H4 (cell line): ENCODE data around the gene CARF. TPM values are rescaled to one million over a fixed set of nuclear protein-coding genes. Genes with fewer than 3 reads are reported as not detected.
"Not testable (repeated sequence)": the region's sequence is repeated elsewhere in the genome, so short reads cannot be mapped to it uniquely, and the experiment has no call there.

Experiments
- DNase-seq: peaks from one replicate; pipeline ENCODE4 v3.0.0-alpha.2; 2015; ENCODE audit warnings: low spot score
- total RNA-seq: library from RNA; depleted of rRNA; stranded (reverse); fragments of >200 nt; shearing (Covaris generic); gene quantifications from 2 replicates; pipeline ENCODE4 v1.2.3, GENCODE V29; 2014; rRNA removed

CARF gene, protein sequence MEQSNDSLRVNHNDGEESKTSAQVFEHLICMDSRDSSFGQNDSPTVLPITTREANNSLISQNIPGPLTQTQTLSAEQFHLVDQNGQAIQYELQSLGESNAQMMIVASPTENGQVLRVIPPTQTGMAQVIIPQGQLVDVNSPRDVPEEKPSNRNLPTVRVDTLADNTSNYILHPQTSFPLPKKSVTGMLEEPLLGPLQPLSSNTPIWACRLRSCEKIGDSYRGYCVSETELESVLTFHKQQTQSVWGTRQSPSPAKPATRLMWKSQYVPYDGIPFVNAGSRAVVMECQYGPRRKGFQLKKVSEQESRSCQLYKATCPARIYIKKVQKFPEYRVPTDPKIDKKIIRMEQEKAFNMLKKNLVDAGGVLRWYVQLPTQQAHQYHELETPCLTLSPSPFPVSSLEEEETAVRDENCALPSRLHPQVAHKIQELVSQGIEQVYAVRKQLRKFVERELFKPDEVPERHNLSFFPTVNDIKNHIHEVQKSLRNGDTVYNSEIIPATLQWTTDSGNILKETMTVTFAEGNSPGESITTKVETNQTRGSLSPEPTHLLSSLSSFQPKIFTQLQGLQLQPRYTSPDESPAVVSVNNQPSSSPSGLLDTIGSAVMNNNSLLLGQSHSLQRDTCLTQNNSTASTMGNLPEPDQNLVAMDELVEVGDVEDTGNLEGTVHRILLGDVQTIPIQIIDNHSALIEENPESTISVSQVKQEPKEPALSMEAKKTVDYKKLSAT
- total RNA-seq: 3.9 and 5.0 TPM in 2 replicates

DNA sequence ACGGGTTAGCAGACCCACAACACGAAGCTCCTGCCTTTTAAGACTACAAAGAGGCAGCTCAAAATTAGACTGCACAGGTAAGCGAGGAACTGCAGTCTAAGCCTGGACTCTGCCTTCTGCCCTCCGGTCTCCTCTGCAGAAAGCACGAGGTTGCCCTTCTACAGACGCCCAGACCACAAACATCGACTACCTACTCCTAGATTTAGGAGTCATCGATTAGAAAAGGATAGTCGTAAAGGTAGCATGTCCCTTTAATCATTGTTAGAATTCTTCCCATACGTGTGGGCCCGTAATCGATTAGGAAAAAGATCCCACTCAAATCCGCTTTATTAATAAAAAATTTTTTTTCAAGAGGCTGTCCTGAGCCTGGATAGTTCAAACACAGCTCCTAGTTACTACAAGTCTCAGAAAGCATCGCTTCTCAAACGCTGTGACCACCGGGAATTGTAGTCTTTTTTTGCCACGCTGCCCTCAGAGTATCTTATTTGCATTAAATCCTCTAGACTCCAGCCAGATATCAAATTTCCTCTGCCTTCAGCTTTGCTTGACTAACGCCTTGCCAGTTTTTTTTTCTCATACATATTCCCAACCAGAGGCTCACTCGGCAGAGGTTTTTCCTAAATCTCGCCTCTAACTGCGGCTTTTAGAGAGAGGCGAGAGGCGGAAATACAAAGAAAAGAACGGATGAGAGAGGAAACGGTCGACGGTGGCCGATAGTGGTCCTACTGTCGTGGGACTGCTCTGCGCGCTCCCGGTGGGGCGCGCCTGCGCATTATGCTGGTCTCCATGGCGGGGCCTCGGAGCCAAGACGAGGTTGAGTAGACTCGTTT is at the start of gene CARF, which contains the start of gene WDR12:
Gene CARF, plus strand, starts transcription at position 764 of the 830 bp plus-strand sequence. CDS start 29,628 bp downstream, outside the sequence.
Gene WDR12, minus strand, starts transcription at position 162 of the 830 bp plus-strand sequence. CDS start 197 bp downstream, outside the sequence.
- peak; percentile 90 for DNase-seq

DNA sequence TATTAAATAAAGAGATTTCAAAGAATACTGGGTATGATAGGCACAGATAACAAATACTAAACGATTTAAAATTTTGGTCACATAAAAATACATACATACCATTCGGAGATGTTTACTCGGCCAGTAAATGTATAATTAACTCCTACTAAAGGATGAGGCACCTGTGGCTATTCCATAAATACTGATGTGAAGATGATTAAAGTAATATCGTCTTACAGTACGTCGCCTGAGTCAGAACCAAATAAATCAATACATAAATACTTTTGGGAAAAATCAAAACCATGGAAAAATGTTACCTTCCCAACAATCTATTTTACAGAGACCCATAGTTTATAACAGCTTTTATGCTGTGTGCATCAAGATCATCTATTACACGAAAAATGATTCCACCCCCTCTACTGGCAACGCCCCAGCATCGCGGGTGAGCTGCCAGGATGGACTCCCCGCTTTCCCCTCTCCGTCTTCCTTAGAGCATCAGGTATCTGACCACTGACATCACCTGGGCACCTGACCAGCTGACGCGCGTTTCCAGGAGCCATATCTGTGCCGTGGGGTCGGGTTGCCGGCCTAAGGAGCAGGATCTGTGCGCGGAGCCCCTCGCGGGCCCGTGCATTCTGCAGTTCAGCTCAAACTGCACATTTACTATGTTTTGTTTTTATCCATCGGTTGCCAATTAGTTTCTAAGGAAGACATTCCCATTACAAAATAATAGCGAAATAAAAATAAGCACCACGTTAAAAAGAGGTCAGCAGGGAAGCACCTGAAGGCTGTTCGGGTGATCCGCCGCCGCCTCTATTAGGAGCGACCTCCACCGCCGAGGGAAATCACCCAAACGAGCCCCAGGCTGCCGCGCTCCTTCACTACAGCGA is 41.4 kb upstream of the CARF start:
- peak; percentile 64 for DNase-seq

DNA sequence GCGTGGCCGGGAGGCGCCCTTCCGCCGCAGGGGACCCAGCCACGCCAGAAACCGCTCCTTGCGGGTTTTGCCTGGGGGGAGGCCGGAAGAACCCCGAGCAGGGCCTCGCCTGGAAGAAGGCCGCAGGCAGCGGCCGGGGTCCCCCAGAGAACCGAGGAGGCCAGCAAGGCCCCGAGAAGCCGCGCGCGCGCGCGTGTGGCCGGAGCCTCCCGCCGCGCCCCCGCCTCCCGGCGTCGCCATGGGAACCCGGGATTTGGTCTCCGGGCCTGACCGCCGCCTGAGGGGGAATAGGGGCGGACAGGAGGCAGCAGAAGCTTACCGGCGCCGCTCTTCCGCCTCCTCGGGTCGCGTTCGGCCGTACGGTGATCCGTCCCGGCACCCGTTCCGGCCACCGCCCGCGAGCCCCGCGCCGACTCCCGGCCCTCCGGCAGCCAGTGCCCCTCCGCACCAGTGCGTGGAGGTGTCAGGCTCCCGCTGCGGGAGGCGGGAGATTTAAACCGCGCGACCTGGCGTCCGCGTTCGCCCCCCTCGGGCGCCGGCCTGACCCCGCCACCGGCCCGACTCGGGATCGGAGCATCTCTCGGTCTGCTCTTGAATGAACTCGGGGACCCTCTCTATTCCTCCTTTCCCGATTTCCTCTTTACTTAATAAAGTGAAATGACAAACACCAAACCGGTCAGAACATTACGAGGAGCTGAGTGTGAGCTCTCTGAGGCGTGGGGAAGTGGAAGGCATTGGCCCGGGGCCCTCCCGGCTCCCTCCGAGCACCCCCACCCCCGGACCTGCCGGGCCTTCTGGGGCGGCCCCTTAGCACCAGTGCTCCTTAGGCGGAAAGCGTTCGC is 40.6 kb upstream of the CARF start, which contains the start of gene ICA1L:
Gene ICA1L, minus strand, starts transcription at position 467 of the 842 bp plus-strand sequence. CDS start 42,757 bp downstream, outside the sequence.
- peak; percentile 24 for DNase-seq

DNA sequence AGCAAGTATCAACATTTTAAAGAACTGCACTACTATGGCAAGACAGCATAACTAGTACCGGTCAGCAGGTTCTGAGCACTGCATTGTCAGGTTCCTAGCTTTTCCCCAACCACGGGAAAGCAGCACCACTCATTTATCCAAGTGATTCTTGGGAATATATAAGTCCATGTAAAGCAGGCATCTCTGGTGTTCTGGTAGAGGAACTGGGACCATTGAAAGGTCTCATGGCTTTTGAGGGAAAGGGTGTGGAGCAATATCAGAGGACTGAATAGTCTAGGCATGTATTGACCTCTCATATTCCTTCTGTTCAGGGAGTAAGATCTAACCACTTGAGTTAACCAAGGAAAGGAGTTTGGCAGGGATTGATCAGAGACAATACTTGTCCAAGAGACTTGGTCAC is 34.4 kb upstream of the CARF start:
- DNase-seq: no peak

DNA sequence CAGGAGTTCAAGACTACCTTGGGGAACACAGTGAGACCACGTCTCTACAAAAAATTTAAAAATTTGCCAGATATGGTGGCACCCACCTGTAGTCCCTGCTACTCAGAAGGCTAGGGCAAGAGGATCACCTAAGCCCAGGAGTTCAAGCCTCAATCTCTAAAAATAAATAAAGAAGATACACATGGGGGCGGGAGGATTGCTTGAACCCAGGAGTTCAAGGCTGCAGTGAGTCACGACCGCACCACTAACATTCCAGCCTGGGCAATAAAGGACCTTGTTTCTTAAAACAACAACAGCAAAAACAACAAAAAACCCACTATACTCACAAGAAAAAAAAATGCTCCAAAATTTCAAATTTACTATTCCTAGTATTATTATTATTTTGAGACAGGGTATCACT is 30.5 kb upstream of the CARF start:
- no peak for DNase-seq

DNA sequence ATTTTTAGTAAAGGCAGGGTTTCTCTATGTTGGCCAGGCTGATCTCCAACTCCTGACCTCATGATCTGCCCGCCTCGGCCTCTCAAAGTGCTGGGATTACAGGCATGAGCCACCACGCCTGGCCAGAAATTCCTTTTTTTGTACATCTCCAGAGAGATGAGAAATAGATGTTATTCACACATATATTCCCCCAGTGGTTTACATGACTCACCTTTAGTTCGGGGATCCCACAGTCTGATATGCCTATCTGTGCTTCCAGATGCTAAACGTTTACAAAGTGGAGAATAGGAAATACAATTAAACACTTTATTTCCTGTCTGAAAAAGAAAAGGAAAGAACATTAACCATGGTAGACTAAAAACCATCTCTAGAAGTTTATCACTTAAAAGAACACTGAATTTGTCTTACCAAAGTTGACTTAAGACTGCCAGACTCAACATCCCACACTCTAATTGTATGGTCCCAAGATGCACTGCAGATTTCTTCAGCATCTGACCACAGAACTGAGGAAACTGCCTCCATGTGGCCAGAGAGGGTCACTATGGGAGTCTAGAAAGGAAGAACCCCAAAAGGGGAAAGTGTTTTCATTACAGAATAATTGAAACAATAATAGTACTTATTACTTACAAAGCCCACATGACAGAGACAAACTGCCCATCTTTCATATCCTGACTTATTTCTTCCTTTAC is 27.9 kb upstream of the CARF start:
- no peak for DNase-seq

DNA sequence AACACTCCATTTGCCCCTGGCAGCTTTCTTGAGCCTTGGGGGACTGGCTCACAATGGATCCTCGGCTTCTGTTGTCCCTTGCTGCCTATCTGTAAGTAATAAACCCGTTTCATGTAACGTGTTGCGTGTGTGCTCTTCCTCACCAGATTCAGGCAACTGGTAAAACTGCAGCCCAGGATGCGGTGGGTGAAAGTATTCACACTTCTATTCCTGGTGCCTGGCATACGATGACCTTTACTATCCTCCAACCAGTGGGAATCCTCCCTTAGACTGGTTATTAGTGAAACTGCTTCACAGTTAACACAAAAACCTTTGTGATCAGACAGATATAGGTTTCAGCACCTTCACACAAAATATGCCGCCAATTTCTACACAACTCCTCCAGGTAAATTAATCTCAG is 26.9 kb upstream of the CARF start:
- DNase-seq: no peak

DNA sequence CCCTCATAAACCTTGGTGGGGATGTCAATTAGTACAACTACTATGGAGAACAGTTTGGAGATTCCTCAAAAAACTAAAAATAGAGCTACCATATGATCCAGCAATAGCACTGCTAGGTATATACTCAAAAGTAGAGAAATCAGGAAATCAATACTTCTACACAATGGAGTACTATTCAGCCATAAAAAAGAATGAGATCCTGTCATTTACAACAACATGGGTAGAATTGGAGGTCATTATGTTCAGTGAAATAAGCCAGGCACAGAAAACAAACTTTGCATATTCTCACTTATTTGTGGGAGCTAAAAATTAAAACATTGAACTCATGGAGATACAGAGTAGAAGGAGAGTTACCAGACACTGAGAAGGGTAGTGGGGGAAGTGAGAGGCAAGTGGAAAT is 6.6 kb upstream of the CARF start:
- not testable (repeated sequence) for DNase-seq

DNA sequence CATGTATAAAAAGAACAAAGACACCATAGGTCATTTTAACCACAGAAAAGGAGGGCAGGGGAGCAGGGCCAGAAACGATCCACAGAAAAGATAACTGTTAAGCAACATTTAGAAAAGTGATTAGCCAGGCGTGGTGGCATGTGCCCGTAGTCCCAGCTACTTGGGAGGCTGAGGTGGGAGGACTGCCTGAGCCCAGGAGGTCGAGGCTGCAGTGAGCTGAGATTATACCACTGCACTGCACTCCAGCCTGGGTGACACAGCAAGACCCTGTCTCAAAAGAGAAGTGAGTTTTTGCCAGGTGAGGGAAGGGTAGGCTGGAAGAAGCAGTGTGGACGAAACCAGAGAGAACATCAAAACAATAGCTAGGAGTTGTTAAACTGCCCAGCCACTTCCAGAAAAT is 3.9 kb upstream of the CARF start:
- no peak for DNase-seq

DNA sequence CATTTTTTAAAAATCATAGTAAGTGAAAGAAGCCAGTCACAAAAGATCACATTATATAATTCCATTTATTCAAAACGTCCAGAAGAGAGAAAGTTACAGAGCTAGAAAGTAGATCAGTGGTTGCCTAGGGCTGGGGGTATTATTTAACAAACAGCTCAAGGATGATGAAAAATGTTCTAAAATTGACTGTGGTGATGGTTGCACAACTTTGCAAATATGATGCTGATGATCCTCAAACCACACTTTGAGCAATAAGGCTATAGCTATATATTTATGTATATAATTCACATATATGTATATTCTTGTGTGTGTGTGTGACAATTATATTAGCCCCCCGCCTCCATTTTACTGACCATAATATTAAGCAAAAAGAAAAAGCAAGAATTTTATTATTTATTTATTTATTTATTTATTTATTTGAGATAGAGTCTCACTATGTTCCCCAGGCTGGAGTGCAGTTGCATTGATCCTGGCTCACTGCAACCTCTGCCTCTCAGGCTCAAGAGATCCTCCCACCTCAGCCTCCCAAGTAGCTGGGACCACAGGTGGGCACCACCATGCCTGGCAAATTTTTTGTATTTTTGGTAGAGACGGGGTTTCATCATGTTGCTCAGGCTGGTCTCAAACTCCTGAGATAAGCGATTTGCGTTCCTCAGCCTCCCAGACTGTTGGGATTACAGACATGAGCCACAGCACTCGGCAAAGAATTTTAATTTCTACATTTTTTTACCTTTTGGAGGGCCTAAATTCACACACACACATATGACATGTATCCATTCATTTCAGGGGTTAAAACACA is 2.5 kb upstream of the CARF start:
- no peak for DNase-seq

DNA sequence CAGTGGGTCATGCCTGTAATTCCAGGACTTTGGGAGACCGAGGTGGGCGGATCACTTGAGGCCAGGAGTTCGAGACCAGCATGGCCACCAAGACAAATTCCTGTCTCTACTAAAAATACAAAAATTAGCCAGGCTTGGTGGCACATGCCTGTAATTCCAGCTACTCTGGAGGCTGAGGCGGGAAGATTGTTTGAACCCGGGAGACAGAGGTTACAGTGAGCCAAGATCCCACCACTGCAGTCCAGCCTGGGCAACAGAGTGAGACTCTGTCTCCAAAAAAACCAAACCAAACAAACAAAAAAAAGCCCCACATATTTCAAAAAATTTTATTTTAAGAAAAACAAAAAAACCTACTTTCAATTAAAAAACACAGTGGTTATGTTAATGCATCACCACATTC is 1.8 kb upstream of the CARF start:
- not testable (repeated sequence) for DNase-seq

DNA sequence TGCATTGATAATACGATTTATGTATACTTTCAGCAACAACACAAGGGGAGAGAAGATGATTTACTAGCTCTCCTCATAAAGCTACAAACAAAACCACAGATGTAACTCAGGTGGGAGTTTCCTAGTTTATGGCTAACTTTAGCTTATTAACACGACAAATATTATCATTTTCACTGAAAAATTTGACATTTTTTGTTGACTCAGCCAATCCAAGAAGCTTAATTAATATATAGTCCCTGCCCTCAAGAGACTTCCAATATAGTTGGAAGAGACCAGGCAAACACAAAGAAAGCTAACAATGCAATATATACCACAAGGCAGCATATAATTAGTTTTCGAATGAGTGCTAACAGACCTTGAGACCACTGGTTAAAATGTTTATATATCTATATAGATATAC is 1.4 kb upstream of the CARF start:
- DNase-seq: no peak

DNA sequence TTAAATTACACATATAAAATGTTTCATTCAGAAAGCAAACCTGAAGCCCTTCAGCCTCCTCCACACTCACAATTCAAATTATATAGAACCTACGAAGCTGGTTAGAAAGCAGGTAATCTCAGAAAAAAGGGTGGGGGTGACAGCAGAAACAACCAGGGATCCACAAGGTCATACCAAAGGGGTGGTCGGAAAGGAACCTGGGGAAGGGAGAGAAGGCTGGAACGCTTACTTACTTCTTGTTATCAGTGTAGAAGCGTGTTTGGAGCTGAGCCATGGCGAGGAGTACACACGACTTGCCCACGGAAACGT is 918 bp upstream of the CARF start:
- no peak for DNase-seq

DNA sequence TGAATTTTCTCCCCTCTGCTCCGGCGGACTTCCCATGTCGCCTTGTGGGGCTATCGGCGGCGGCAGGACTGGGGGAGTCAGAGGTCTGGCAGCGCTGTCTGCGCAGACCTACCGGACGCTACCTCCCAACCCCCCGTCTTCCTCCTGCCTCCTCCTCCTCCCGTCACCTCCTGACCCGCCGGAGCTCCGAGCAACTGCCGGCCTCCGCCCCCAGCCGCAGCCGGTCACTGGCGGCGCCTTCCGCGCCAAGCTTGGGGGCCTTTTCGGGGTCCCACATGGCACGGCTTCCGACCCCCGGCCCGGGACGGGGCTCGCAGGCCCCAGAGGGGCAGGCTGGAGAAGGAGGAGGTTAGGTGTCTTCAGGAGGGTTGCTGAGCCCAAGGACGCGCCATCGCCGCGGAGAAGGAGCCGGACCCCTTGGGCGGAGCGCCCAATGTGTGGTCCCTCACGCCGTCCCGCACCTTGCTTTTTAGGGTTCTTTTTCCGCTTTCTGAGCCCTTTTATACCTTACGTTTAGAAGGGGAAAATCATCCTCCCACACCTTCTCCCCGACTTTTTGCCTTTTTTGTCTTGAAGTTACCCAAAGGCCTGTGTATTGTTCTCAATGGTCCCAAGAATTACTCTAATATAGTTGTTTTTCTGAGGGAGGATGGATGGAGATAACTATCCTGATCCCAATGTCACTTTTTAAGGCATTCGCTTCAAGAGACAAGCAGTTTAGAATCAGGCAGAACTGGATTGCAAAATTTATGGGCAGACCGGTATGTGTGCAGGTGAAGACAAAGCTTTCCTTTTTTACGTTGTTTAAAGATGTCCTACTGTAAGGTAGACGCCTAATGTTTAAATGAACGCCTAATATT is 497 bp downstream of the CARF start:
- not testable (repeated sequence) for DNase-seq

DNA sequence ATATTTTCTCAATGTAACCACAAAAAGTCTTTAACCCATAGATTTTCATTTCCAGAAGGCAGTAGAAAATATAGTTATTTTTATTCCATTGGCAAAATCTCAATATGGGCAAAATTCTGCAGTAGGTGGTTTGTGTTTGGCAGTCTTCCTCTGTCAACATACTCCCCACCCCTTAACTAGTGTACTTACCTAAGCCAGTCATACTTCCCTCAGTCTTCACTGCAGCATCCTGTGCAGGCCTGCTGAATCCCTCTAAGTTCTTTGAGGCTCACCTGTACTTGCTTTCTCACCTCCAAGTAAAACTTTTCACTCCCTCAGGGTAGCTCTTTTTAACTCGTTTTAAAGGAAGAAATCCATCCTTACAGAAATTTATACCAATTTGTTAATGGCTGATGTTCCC is 6.8 kb downstream of the CARF start:
- no peak for DNase-seq

DNA sequence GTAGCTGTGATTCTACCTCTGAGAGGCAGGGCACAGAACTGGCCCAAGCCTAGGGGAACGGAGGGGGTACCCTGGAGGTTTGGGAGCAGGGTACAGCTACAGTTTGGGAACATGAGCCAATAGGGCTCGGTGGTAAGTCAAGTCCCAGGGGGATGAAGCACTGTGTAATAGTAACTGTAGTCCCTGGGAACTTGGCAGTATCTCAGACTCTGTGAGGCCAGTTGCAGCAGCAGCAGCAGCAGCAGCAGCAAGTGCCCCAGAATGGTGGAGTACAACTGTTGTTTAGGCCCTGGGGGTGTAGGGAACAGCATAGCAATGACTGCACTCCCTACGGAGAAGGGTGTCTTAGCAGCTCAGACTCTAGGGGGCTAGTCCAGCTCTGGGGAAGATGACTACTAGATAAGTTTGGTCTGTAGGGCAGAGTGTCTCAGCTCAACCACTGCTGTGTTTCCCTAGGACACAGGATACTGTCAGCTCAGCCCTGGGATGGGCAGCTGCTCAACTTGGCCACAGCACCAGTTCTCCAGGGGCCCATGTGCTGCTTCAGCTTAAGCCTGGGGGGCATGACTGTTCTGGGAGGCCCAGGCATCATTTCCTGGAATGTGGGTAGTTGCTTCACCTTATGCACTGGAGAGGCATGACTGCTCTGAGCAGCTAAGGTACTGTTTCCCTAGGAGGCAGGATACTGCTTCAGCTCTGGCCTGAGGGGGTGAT is 20.5 kb downstream of the CARF start:
- peak; percentile 11 for DNase-seq

DNA sequence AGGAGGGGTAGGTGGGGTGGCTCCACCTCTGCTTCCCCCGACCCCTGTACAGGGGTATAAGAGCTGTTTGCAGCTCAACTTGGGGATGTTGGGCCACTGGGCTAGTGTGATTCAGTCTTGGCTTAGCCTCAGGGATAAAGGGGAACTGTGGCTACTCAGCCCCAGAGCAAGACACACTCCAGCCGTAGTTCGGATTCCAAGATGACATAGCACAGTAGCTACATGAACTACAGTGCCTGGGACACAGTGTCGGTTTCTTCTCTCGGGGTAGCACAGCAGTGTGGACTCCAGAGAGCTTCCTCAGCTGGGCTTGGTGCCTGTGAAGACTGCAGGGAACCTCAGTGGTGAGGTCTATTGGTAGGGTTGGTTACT is 21.1 kb downstream of the CARF start:
- no peak for DNase-seq
